HepG2 (cell line): ENCODE measurements around the gene SART1. TPM values are rescaled to one million over a fixed set of nuclear protein-coding genes. Genes with fewer than 3 reads are reported as not detected.

Experiments used
- ATAC-seq: fragments of 200-7000 bp; cut with Tn5 transposase; 3 replicates; pipeline ENCODE4 v1.9.1; 2020; ENCODE audit warnings: mild to moderate bottlenecking, moderate library complexity
- BruUV-seq: library from RNA; stranded (reverse); fragments of 400-500 nt; replicated peaks from 2 replicates; lab custom pipeline; 2021; lab: Mats Ljungman, UMichigan
- CTCF ChIA-PET: fragments of 300-600 bp; formaldehyde crosslinking; extraction: SDS; loops from one replicate; lab custom pipeline; 2021; ENCODE audit warnings: low total read pairs, inconsistent platforms, low intra/inter-chr PET ratio; lab: Yijun Ruan, JAX
- POLR2A ChIA-PET: fragments of 350-600 bp; sonication (Branson Sonifier 250); formaldehyde crosslinking; loops from one replicate; lab custom pipeline; 2020; ENCODE audit warnings: antibody characterized with exemption, inconsistent platforms; lab: Yijun Ruan, JAX
- DNase-seq: peaks from one replicate; pipeline ENCODE4 v3.0.0-alpha.2; 2015; ENCODE audit warnings: low spot score
- FAIRE-seq: peaks from 3 replicates; lab custom pipeline; 2011; peaks lifted over from hg19 to GRCh38; lab: Jason Lieb, UNC
- H2AFZ ChIP-seq: one replicate; pipeline ENCODE4 v1.6.1; 2011; ENCODE audit warnings: low read length, inconsistent platforms
- H3K27ac ChIP-seq: fragments of 300-600 bp; 3 replicates; pipeline ENCODE4 v1.8.0; 2011; ENCODE audit warnings: mixed run types, mild to moderate bottlenecking, mixed read lengths, low read length, inconsistent platforms; ENCODE audit not compliant: insufficient read depth; ENCODE audit errors: extremely low read length
- H3K27me3 ChIP-seq, 2 experiments: fragments of 200-600 bp in 1 of 2; 2 replicates in 1 of 2; 3 replicates in 1 of 2; pipeline versions ENCODE4 v1.6.0 to v1.8.0; 2011; ENCODE audit warnings: low read length in 2 of 2, mild to moderate bottlenecking in 2 of 2, moderate library complexity in 2 of 2, inconsistent platforms in 1 of 2; ENCODE audit not compliant: insufficient read depth in 2 of 2, control insufficient read depth in 1 of 2
- H3K36me3 ChIP-seq, 2 experiments: fragments of 200-600 bp in 1 of 2; replicated peaks in 1 of 2; 2 replicates in 1 of 2; 3 replicates in 1 of 2; pipeline versions ENCODE4 v1.5.1 to v1.8.0; 2011; ENCODE audit warnings: low read length in 2 of 2, inconsistent platforms in 1 of 2; ENCODE audit not compliant: insufficient read depth in 2 of 2, control insufficient read depth in 1 of 2
- H3K4me1 ChIP-seq: 2 replicates; pipeline ENCODE4 v1.5.1; 2012; ENCODE audit warnings: low read length, inconsistent platforms; ENCODE audit not compliant: insufficient read depth
- H3K4me2 ChIP-seq: 2 replicates; pipeline ENCODE4 v1.6.0; 2011; ENCODE audit warnings: low read depth, low read length, inconsistent platforms
- H3K4me3 ChIP-seq, 3 experiments: fragments of 200-600 bp in 1 of 3; sonication (generic), shearing (Covaris generic) in 1 of 3; replicated peaks in 1 of 3; 2 replicates each; pipeline ENCODE4 v1.5.1; 2011 to 2016; ENCODE audit warnings: low read length in 3 of 3, inconsistent platforms in 2 of 3, low read depth in 2 of 3, mild to moderate bottlenecking in 2 of 3, control low read depth in 1 of 3, mixed read lengths in 1 of 3; ENCODE audit not compliant: insufficient read depth in 1 of 3
- H3K79me2 ChIP-seq: one replicate; pipeline ENCODE4 v1.6.1; 2011; ENCODE audit warnings: low read length, inconsistent platforms; ENCODE audit not compliant: insufficient read depth
- H3K9ac ChIP-seq: 2 replicates; pipeline ENCODE4 v1.6.0; 2011; ENCODE audit warnings: mild to moderate bottlenecking, low read depth, low read length, inconsistent platforms; ENCODE audit not compliant: insufficient read depth
- H3K9me3 ChIP-seq: 2 replicates; pipeline ENCODE4 v1.5.1; 2012; ENCODE audit warnings: mild to moderate bottlenecking, low read length
- H4K20me1 ChIP-seq: 2 replicates; pipeline ENCODE4 v1.6.0; 2011; ENCODE audit warnings: inconsistent platforms, mild to moderate bottlenecking, low read length, moderate library complexity; ENCODE audit not compliant: insufficient read depth
- CSRNP1 ChIP-seq: sonication (generic); formaldehyde crosslinking; IDR thresholded peaks from 2 replicates; pipeline ENCODE4 v1.8.1; 2023; ENCODE audit warnings: mild to moderate bottlenecking, missing genetic modification reagents
- ELF1 ChIP-seq: sonication (generic); formaldehyde crosslinking; IDR thresholded peaks from 2 replicates; pipeline ENCODE4 v1.4.0; 2020; ENCODE audit warnings: missing genetic modification reagents
- FIP1L1 ChIP-seq: fragments of 200-400 bp; formaldehyde crosslinking; IDR thresholded peaks from 2 replicates; pipeline ENCODE4 v1.6.1; 2018; ENCODE audit warnings: low read depth, mild to moderate bottlenecking, low read length, moderate library complexity, borderline replicate concordance; ENCODE audit not compliant: insufficient read depth
- GABPA ChIP-seq, 2 experiments: IDR thresholded peaks; 2 replicates each; pipeline ENCODE4 v1.6.1; 2011 to 2016; ENCODE audit warnings: low read depth in 2 of 2, low read length in 1 of 2, missing biosample characterization in 1 of 2, missing genetic modification characterization in 1 of 2
- KDM2A ChIP-seq: sonication (generic); formaldehyde crosslinking; IDR thresholded peaks from 2 replicates; pipeline ENCODE4 v1.4.0; 2020; ENCODE audit warnings: low read depth, missing genetic modification reagents, borderline replicate concordance
- SIX1 ChIP-seq: sonication (generic); formaldehyde crosslinking; IDR thresholded peaks from 2 replicates; pipeline ENCODE4 v1.4.0; 2020; ENCODE audit warnings: missing genetic modification reagents, borderline replicate concordance
- SRSF4 ChIP-seq: fragments of 200-400 bp; formaldehyde crosslinking; IDR thresholded peaks from one replicate; pipeline ENCODE4 v1.6.1; 2018; ENCODE audit warnings: mild to moderate bottlenecking, low read depth, low read length, moderate library complexity; ENCODE audit not compliant: poor library complexity, severe bottlenecking
- THAP11 ChIP-seq: IDR thresholded peaks from 2 replicates; pipeline ENCODE4 v1.6.1; 2016; ENCODE audit warnings: missing biosample characterization, missing genetic modification reagents
- THRA ChIP-seq: sonication (generic); formaldehyde crosslinking; IDR thresholded peaks from 2 replicates; pipeline ENCODE4 v1.4.0; 2020; ENCODE audit warnings: missing genetic modification reagents, borderline replicate concordance
- ZBED4 ChIP-seq: sonication (generic); formaldehyde crosslinking; IDR thresholded peaks from 2 replicates; pipeline ENCODE4 v1.4.0; 2020; ENCODE audit warnings: missing genetic modification reagents, borderline replicate concordance
- ZNF747 ChIP-seq: sonication (generic); formaldehyde crosslinking; IDR thresholded peaks from 2 replicates; pipeline ENCODE4 v1.8.1; 2023; ENCODE audit warnings: missing genetic modification reagents, mild to moderate bottlenecking, borderline replicate concordance
- ZSCAN31 ChIP-seq: sonication (generic); formaldehyde crosslinking; IDR thresholded peaks from 2 replicates; pipeline ENCODE4 v1.5.0; 2020; ENCODE audit warnings: low read depth, mild to moderate bottlenecking, missing genetic modification reagents
- WGBS: methylation state at CpG from one replicate; pipeline ENCODE4 v1.1.6; 2017; ENCODE audit warnings: low lambda C conversion rate; 5-methylcytosine and 5-hydroxymethylcytosine counted together
- in situ Hi-C: cut with HindIII; loops from 2 replicates; pipeline ENCODE4 v1.10.0; 2017; ENCODE audit warnings: low pct_unique_long_range_greater_than_20kb; ENCODE audit not compliant: extremely low pct_ligation_motif_present
- intact Hi-C: fragments of 100-400 bp; cut with micrococcal nuclease; formaldehyde crosslinking; loops from one replicate; pipeline ENCODE4 v1.10.0; 2022; ENCODE audit not compliant: unreplicated experiment
- polyA plus RNA-seq, 8 experiments: library from polyadenylated mRNA; depleted of rRNA in 3 of 8; stranded (reverse) in 7 of 8; unstranded in 1 of 8; fragments of >200 nt; fragmentation: Illumina TruSeq in 4 of 8; extraction: Trizol in 4 of 8; gene quantifications; 2 replicates each; pipeline versions ENCODE4 v1.2.1 to v1.2.3, GENCODE V29; 2011 to 2016; ENCODE audit warnings: low read depth in 4 of 8, missing spikeins in 1 of 8, mixed read lengths in 1 of 8; ENCODE audit not compliant: insufficient read depth in 1 of 8
- total RNA-seq, 5 experiments: library from RNA; depleted of rRNA; stranded (reverse); fragments of >200 nt; fragmentation: Illumina TruSeq; extraction: Trizol; gene quantifications; 2 replicates each; pipeline ENCODE4 v1.2.3, GENCODE V29; 2016; ENCODE audit warnings: low read depth in 1 of 5

The SART1 gene
- total and polyA plus RNA-seq, 2 of the 13 experiments (the other 11 are each of a cell fraction or from before 2014, with no cell fraction given): 11.3 to 22.5 TPM

- TF ChIP-seq CSRNP1 (no peak), SIX1 (CRISPR knock-in tag) (no peak), SRSF4 (no peak), FIP1L1 (no peak)
- TF ChIP-seq, all 625 proteins: peak for 0
Measured at GRCh38 chr11:65987336-65987735, 25.8 kb downstream of the SART1 start (continued).

- no peaks in the 10 kb centered on the region for H3K36me3 ChIP-seq
- BruUV-seq: no TSS peak
- H3K4me2 ChIP-seq: no peak overlapping the region
- H3K4me1 ChIP-seq: peaks cover 4% of the 10 kb centered on the region
- in situ Hi-C loops: loop anchor here (5.0 to 10.0 kb wide), 2 partner anchors 107 to 274 kb away; partner anchors contain the start of gene KAT5
- DNase-seq: peak; percentile 92
- peak; percentile 98 for ATAC-seq
- H3K9ac ChIP-seq: no peak overlapping the region
- H3K4me3 ChIP-seq: no peak overlapping the region
- intact Hi-C loops: loop anchor here (1.0 kb wide), 2 partner anchors 101 to 278 kb away; partner anchors contain the start of gene FIBP
- no peaks in the 10 kb centered on the region for H3K79me2 ChIP-seq
- no peak overlapping the region for H2AFZ ChIP-seq
- WGBS: 27% methylated on average over 7 of the region's 10 CpGs
- H3K27ac ChIP-seq: no peak overlapping the region
- POLR2A ChIA-PET: interaction anchor here (0.6 to 1.3 kb wide), 3 partner anchors 98 to 101 kb away, joined by 3 to 5 read pairs (median 3); partner anchors contain the start of genes CCDC85B and FIBP
- no peaks in the 10 kb centered on the region for H3K9me3 ChIP-seq
- H4K20me1 ChIP-seq: no peaks in the 10 kb centered on the region
- CTCF ChIA-PET: interaction anchor here (0.6 to 3.0 kb wide), 19 partner anchors 8 to 282 kb away, joined by 3 to 77 read pairs (median 5); partner anchors contain the start of genes AP5B1, BANF1, CCDC85B and EIF1AD
- no peaks in the 10 kb centered on the region for H3K27me3 ChIP-seq
- peak; percentile 99 for FAIRE-seq
- TF ChIP-seq THAP11 (CRISPR knock-in tag) (peak; percentile 70), THRA (CRISPR knock-in tag) (peak; percentile 27; the same call in 1 of the 2 replicates), ZSCAN31 (CRISPR knock-in tag) (peak; percentile 56; the same call in 1 of the 2 replicates), ZNF747 (CRISPR knock-in tag) (0 out of 2 replicates have a peak, but pooled peaks have one; percentile 38), KDM2A (CRISPR knock-in tag) (peak; percentile 56; the same call in 1 of the 2 replicates), ELF1 (0 out of 2 replicates have a peak, but pooled peaks have one; percentile 44), ZBED4 (0 out of 2 replicates have a peak, but pooled peaks have one; percentile 44), GABPA (IDR thresholded peaks at IDR 0.05; ENCODE audit: low read depth, low read length) (no peak), GABPA (CRISPR knock-in tag; IDR thresholded peaks at IDR 0.05; ENCODE audit: low read depth) (peak; percentile 62; the same call in 1 of the 2 replicates)
Measured at GRCh38 chr11:65988791-65989592, 27.5 kb downstream of the SART1 start.
